Urothelium cell line (cell line): ENCODE data around the gene NSRP1.
A peak's percentile ranks its signal among the peaks of the same experiment; 100 is the strongest.
"Not testable (repeated sequence)": the region's sequence is repeated elsewhere in the genome, so short reads cannot be mapped to it uniquely, and the experiment has no call there.

Source experiments
- DNase-seq: peaks from one replicate; pipeline ENCODE4 v3.0.0; 2011; ENCODE audit warnings: low spot score, mixed read lengths
- FAIRE-seq: peaks from 2 replicates; lab custom pipeline; 2011; peaks lifted over from hg19 to GRCh38; lab: Jason Lieb, UNC

NSRP1 gene

DNA sequence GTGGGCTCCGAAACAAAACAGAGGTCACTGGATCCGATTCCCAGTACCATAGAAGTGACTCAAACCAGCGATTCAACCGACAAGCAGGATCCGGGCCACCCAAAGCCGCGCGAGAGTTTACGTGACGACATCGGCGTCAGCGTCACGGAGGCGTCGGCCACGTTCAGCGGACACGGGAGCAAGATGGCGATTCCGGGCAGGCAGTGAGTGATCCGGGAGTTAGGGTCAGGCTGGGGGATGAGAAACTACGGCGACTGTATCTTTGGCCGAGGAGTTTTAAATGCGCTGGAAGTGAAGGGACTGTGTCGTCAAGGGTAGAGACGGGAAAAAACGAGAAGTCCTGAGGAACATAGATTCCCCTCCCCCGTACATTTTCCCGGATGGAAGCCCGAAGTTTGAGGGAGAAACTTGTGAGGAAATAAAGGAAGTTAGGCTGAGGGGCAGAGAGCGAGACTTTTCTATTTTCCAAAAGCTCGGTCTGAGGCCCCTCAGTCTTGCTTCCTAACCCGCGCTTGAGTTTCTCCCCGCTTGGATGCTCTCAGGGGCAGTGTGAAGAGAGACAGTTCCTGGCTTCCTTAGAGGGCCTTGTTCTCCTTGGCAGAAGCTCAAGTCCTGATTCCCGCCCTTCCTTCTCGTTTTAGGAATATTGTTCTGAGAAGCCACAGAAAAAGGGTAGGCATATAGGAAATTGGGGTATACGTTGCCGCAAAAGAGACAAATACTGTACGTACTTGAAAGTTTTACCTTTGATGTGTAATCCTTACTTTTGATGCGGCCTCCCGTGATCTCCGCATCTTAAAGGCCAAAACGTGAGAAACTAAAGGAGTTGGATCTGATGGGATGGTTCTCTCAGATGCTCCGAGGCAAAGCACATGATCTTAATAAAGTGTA, at the start of gene NSRP1:
NSRP1 (plus strand) TSS at position 156 of the 891 bp plus-strand sequence; CDS start at position 184, 28 bp downstream.
- DNase-seq = peak; percentile 97
- FAIRE-seq = peak; percentile 98

DNA sequence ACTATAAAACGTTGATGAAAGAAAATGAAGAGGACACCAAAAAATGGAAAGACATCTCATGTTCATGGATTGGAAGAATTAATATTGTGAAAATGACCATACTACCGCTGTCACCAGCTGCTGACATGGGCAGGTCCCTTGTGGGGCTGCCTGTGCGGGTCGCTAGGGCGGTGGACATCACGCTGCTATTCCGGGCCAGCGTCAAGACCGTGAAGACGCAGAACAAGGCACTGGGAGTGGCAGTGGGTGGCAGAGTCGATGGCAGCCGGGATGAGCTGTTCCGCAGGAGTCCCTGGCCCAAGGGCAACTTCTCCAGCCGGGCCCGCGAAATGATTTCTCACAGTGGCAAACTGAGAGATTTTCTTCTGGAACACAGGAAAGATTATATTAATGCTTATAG, 48.2 kb upstream of the NSRP1 start:
- FAIRE-seq = peak; percentile 23
- no peak for DNase-seq

- FAIRE-seq (no peak), DNase-seq (no peak)
These were observed 42.4 kb upstream of the NSRP1 start for GRCh38 chr17:30074254-30074653.

DNA sequence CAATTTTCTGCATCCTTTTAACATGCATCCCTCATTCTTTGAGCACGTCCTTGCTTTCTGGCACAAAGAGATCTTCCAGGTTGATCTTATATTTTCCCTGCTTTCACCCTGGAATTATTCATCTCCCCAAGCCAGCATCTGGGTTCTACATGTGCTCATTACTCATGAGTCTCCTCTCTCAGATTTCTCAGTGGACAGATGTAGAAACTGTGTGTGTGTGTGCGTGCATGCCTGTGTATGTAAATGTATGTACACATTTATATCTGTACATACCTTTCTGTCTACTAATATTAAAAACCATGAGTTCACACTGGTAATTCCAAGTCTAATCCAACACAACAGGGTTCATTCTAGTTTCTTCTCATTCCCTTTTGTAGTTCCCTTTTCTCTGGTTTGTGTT, 41.9 kb upstream of the NSRP1 start:
- no peak for FAIRE-seq
- DNase-seq = no peak

DNA sequence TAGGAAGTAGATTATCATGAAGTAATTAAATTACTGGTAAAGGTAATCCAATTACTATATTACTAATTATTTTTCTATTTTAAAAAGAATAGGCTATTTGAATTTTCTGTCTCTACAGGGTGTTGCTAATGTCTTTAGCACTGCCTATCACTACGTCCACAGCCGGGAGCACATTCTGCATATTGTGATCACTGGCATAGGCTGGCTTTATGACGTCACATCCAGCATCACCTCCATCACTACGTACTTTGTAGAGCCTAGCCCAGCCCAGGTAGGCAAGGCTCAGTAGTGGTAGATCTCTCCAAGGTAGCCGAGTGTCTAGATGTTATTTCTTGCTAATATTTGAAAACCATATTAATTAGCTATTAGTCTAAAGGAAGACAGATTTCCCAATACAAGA, 33.8 kb upstream of the NSRP1 start:
- FAIRE-seq (no peak), DNase-seq (no peak)

GRCh38 chr17:30084788-30085187, 31.8 kb upstream of the NSRP1 start:
- no peak for FAIRE-seq
- no peak for DNase-seq

GRCh38 chr17:30086896-30087295, 29.7 kb upstream of the NSRP1 start:
- DNase-seq = no peak
- no peak for FAIRE-seq

- not testable (repeated sequence) for FAIRE-seq, DNase-seq
These were observed 29.2 kb upstream of the NSRP1 start for GRCh38 chr17:30087431-30087830.

DNA sequence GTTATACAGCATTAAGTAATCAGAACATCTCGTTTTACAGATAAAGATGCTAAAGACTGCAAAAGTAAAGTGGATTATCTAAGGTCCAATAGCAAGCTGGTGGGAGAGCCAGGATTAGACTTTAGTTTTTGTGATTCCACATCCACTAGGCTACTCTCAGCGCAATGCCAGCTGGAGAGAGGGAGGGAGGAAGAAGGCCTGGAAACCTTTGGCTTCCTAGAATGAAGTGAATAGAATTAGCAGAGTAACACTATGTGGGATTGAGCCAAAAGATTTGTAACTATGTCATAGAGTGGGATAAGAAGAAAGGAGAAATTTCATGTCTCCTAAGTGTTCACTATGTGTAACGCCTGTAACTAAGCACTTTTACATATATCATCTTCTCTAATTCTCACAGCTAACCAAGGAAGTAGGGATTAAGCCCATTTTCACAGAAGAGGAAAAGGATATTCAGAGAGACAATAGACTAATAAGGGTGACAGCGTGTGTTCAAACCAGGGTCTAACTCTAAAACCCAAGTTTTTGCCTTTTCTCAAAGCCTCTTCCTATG, 25.4 kb upstream of the NSRP1 start:
- DNase-seq (no peak), FAIRE-seq (no peak)

GRCh38 chr17:30091771-30092170, 24.8 kb upstream of the NSRP1 start:
- DNase-seq = peak; percentile 42
- FAIRE-seq = no peak

GRCh38 chr17:30092886-30093285, 23.7 kb upstream of the NSRP1 start:
- DNase-seq = no peak
- FAIRE-seq = no peak

GRCh38 chr17:30093463-30094147, 23.0 kb upstream of the NSRP1 start:
- FAIRE-seq = no peak
- DNase-seq = peak; percentile 81

- FAIRE-seq = peak; percentile 48
- peak; percentile 67 for DNase-seq
These were observed 20.9 kb upstream of the NSRP1 start for GRCh38 chr17:30095507-30096244.

DNA sequence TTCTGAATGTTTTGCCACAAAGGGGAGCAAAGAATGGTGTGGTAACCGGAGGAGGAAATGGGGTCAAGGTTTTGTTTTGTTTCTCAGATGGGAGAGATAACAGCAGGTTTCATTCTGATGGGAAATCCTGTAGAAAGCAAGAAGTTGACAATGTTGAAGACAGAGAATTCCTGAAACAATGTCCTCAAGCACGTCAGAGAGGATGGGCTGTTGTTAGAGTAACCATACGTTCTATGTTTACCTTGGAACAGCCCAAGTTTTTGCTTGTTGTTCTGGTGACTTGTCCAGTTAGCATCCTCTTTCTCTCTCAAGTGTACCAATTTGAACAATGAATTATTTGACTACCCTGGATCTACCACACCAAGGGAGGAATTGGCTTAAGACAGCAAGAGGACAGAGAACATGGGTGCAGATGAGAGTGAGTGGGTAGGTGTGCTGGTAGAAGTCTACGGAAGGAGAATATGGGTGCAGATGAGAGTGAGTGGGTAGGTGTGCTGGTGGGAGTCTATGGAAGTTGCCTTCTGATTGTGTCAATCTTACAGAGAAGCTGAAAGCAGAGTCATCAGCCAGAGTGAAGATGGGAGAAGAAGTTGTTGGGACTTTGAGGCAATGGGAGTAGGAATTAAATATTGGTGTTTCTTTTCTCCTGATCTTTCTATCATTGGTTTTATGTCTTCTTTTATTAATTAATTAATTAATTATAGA, 14.8 kb upstream of the NSRP1 start:
- DNase-seq (no peak), FAIRE-seq (no peak)

DNA sequence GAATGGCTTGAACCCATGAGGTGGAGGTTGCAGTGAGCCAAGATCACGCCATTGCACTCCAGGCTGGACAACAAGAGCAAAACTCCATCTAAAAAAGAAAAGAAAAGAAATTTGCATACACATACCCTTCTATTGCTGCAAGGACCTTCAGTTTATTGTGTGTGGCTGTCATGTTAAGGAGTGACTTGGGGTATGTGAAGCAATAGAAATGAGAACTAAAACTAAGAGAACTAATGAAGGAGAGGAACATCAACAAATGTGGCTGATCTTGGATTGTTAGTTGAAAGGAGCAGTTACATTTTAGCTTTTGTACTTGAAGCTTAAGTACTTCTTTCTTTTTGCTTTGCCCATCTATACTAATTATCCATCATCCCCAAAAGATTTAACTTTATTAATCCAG, 12.7 kb upstream of the NSRP1 start:
- no peak for FAIRE-seq

DNA sequence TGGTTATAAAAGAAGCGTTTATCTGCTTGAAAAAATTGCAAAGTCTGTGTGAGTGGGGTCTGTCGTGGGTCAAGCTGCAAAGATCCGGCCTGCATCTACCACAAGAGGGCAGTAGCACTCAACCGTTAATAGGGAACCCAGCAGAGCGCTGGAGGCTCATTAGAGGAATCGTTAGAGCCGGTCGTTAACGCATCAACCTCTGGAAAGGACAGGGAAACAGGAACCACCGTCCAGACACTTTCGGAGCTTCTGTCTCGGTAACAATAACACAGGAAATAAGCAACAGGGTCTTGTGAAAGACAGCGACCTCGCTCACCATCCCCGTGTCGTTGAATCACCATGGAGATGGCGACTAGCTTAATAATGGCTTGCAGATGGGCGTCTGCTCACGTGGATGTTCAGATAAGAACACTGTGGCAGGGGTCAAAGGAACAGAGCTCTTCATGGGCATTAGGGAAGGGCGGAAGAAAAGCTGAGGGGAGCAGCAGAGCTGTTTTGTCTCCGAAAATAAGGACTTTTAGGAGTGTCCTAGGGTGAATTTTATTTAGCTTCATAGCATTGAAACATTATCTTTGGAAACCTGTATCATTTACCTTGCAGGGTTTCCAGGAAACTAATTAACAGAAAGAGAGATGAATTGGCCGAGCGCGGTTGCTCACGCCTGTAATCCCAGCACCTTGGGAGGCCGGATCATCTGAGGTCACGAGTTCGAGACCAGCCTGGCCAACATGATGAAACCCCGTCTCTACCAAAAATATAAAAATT, 11.9 kb upstream of the NSRP1 start:
- FAIRE-seq = peak; percentile 74
- DNase-seq = peak; percentile 80

More for the DNA sequence above, 12.7 kb upstream of the NSRP1 start:
- DNase-seq = no peak

GRCh38 chr17:30112794-30113193, 3.8 kb upstream of the NSRP1 start:
- no peak for FAIRE-seq
- DNase-seq = no peak

GRCh38 chr17:30113213-30113612, 3.4 kb upstream of the NSRP1 start:
- DNase-seq = peak; percentile 25
- FAIRE-seq = no peak

DNA sequence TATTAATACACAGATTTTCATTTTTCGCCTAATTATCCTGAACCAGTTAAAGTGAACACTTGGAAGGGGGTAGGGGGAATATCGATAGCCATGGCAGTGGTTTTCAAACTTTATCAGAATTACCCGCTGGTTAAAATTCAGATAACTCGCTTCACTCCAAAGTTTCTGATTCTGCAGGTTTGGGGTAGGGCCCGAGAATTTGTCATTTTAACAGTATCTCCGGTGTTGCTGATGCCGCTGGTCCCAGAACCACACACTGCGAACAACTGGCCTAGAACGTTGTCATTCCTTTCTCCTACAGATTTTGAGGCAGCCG, 313 bp upstream of the NSRP1 start:
- no peak for FAIRE-seq
- no peak for DNase-seq

DNA sequence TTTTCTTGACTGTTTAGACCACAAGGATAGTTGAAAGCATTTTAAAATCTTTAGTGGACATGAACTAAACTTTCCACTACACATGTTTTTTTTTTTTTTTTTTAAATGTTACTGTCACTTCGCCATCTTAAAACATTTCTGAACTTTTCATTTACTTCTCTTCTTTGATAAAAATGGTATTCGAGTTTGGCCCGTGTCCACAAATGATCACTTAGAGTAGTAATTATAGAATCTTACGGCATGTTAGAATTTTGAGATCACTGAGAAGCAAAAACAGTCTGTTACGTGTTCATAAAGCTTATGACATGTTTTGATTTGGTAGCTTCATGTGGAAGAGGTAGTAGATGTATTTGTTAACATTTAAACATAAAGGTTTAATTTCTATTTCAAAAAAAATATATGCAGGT, 1.1 kb downstream of the NSRP1 start:
- FAIRE-seq (no peak), DNase-seq (no peak)
